Neutrophil (primary cell): Measurements from ENCODE around the gene IGF2R.

Source experiments
- H3K27ac ChIP-seq: fragments of 200-600 bp; sonication (generic); 2 replicates; pipeline ENCODE4 v1.5.1; 2016; ENCODE audit warnings: mild to moderate bottlenecking, moderate library complexity
- H3K27me3 ChIP-seq: fragments of 200-600 bp; sonication (generic); 2 replicates; pipeline ENCODE4 v1.6.0; 2016; ENCODE audit warnings: mild to moderate bottlenecking
- H3K36me3 ChIP-seq: fragments of 200-600 bp; sonication (generic); 2 replicates; pipeline ENCODE4 v1.5.1; 2017
- H3K4me1 ChIP-seq, 2 experiments: fragments of 200-600 bp in 1 of 2; sonication (generic) in 1 of 2; 1 replicate in 1 of 2; 2 replicates in 1 of 2; pipeline versions ENCODE4 v1.5.1 to v1.6.1; 2013 to 2016; ENCODE audit warnings: low read depth in 1 of 2, low read length in 1 of 2, mild to moderate bottlenecking in 1 of 2, moderate library complexity in 1 of 2; ENCODE audit not compliant: control insufficient read depth in 1 of 2, insufficient read depth in 1 of 2
- H3K4me3 ChIP-seq, 2 experiments: fragments of 200-600 bp in 1 of 2; sonication (generic) in 1 of 2; 1 replicate in 1 of 2; 2 replicates in 1 of 2; pipeline ENCODE4 v1.5.1; 2013 to 2016; ENCODE audit warnings: low read depth in 1 of 2, low read length in 1 of 2, mild to moderate bottlenecking in 1 of 2, moderate library complexity in 1 of 2
- H3K9me3 ChIP-seq: fragments of 200-600 bp; sonication (generic); 2 replicates; pipeline ENCODE4 v1.5.1; 2016
- CTCF ChIP-seq: fragments of 200-600 bp; sonication (generic); IDR thresholded peaks from 2 replicates; pipeline ENCODE4 v1.5.1; 2016; ENCODE audit warnings: antibody characterized with exemption

The IGF2R gene

GRCh38 chr6:160103825-160104100, 134.9 kb downstream of the IGF2R start:
- Histone ChIP-seq H3K9me3 (no peaks in the 10 kb centered on the region), H3K36me3 (peaks cover 98% of the 10 kb centered on the region), H3K4me3 (no peak overlapping the region), H3K27me3 (no peaks in the 10 kb centered on the region), H3K27ac (no peak overlapping the region), H3K4me1 (peaks cover 9 to 12% of the 10 kb centered on the region in 2 experiments)
- no peak for TF ChIP-seq CTCF

GRCh38 chr6:160104821-160105517, 136.1 kb downstream of the IGF2R start:
- peaks cover 98% of the 10 kb centered on the region for H3K36me3 ChIP-seq
- H3K4me1 ChIP-seq = peaks cover 9 to 12% of the 10 kb centered on the region in 2 experiments

GRCh38 chr6:160106010-160106409, 137.1 kb downstream of the IGF2R start:
- H3K9me3 ChIP-seq = no peaks in the 10 kb centered on the region
- no peaks in the 10 kb centered on the region for H3K27me3 ChIP-seq
- no peak for TF ChIP-seq CTCF
- peaks cover under 1 to 6% of the 10 kb centered on the region in 2 experiments for H3K4me1 ChIP-seq
- H3K4me3 ChIP-seq = no peak overlapping the region
- no peak overlapping the region for H3K27ac ChIP-seq
- peaks cover 100% of the 10 kb centered on the region for H3K36me3 ChIP-seq

More at GRCh38 chr6:160104821-160105517, 136.1 kb downstream of the IGF2R start:
- Histone ChIP-seq H3K27me3 (no peaks in the 10 kb centered on the region), H3K27ac (peak overlapping the region; percentile 18), H3K9me3 (no peaks in the 10 kb centered on the region), H3K4me3 (no peak overlapping the region)
- TF ChIP-seq CTCF = no peak

GRCh38 chr6:160106701-160107100, 137.8 kb downstream of the IGF2R start:
- no peak for TF ChIP-seq CTCF
- no peaks in the 10 kb centered on the region for H3K4me1 ChIP-seq
- H3K36me3 ChIP-seq = peaks cover 99% of the 10 kb centered on the region
- peak overlapping the region; percentile 41 for H3K27ac ChIP-seq
- no peak overlapping the region for H3K4me3 ChIP-seq
- no peaks in the 10 kb centered on the region for H3K9me3 ChIP-seq
- H3K27me3 ChIP-seq = no peaks in the 10 kb centered on the region

- peaks cover 95% of the 10 kb centered on the region for H3K36me3 ChIP-seq
- H3K9me3 ChIP-seq = no peaks in the 10 kb centered on the region
- no peak overlapping the region for H3K4me3 ChIP-seq
- no peak for TF ChIP-seq CTCF
- H3K27ac ChIP-seq = peak overlapping the region; percentile 41
- no peaks in the 10 kb centered on the region for H3K27me3 ChIP-seq
- H3K4me1 ChIP-seq = no peaks in the 10 kb centered on the region
Observed at GRCh38 chr6:160108077-160108476, 139.2 kb downstream of the IGF2R start.
